Epithelial cell of prostate (primary cell): Measurements from ENCODE around the gene SLC6A12.

Experiments used
- DNase-seq: peaks from one replicate; pipeline ENCODE4 v3.0.0-alpha.2; 2011; ENCODE audit warnings: low read depth, low spot score
- H3K27ac ChIP-seq: fragments of 450-650 bp; 2 replicates; pipeline ENCODE4 v1.5.1; 2017; ENCODE audit warnings: mild to moderate bottlenecking

Gene SLC6A12

GRCh38 chr12:214003-214741 is at the start of gene SLC6A12:
Gene SLC6A12 (minus strand): TSS chr12:214157. CDS start chr12:209986, 4,171 bp downstream.
- no peak within 1 kb of the TSS for H3K27ac ChIP-seq
- DNase-seq = no peak

GRCh38 chr12:263574-263973 is 49.6 kb upstream of the SLC6A12 start:
- DNase-seq = no peak

GRCh38 chr12:262817-263216 is 48.9 kb upstream of the SLC6A12 start, which contains the start of gene SLC6A13:
Gene SLC6A13 (minus strand): TSS chr12:262836. CDS start chr12:260052, 2,784 bp downstream.
- no peak within 1 kb of the TSS for H3K27ac ChIP-seq
- DNase-seq = no peak

More at GRCh38 chr12:263574-263973, 49.6 kb upstream of the SLC6A12 start:
- H3K27ac ChIP-seq = no peak overlapping the region

- no peak for DNase-seq
- no peak overlapping the region for H3K27ac ChIP-seq
Observed at GRCh38 chr12:262113-262512, 48.2 kb upstream of the SLC6A12 start.

GRCh38 chr12:257521-258321 is 43.8 kb upstream of the SLC6A12 start:
- DNase-seq = no peak
- no peak overlapping the region for H3K27ac ChIP-seq

GRCh38 chr12:256958-257357 is 43.0 kb upstream of the SLC6A12 start:
- no peak overlapping the region for H3K27ac ChIP-seq
- no peak for DNase-seq

DNA sequence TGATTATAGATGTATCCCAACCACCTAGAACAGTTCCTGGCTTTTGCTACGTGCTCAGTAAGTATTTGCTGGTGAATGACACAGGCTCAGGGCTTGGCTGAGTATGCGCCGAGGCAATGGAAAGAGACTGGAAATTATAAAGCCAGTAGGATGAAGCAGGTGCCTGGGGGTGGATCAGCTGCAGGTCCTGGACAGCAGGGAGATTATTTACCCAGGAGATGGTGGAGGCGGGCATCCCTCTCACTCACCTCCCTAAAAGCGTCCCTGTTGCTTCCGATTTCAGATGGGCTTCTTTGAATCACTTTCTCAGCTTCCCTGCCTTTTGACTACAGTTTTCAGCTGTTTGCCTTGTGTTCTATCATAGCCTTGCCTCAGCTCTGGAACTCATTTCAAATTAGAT is 42.3 kb upstream of the SLC6A12 start:
- no peak for DNase-seq
- H3K27ac ChIP-seq = no peak overlapping the region

GRCh38 chr12:254912-255311 is 41.0 kb upstream of the SLC6A12 start:
- H3K27ac ChIP-seq = no peak overlapping the region
- DNase-seq = no peak

DNA sequence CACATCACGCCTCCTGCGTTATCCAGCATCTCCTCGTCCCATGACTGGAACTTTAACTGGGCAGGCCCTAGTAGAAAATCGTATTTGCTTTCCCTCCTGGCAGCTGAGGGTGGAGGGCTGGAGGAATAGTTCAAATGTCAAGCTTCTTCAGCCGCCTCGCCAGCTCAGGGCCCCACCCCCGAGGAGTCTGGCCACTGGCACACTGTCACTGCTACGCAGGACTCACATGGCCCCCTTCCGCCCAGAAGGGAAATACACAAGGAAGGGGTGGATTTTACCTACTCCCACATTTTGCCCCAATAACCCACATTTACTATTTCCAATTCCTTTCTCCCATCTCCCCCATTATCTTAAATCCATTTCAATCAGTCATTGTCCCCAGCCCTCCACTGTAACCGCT is 40.1 kb upstream of the SLC6A12 start:
- H3K27ac ChIP-seq = no peak overlapping the region
- no peak for DNase-seq

DNA sequence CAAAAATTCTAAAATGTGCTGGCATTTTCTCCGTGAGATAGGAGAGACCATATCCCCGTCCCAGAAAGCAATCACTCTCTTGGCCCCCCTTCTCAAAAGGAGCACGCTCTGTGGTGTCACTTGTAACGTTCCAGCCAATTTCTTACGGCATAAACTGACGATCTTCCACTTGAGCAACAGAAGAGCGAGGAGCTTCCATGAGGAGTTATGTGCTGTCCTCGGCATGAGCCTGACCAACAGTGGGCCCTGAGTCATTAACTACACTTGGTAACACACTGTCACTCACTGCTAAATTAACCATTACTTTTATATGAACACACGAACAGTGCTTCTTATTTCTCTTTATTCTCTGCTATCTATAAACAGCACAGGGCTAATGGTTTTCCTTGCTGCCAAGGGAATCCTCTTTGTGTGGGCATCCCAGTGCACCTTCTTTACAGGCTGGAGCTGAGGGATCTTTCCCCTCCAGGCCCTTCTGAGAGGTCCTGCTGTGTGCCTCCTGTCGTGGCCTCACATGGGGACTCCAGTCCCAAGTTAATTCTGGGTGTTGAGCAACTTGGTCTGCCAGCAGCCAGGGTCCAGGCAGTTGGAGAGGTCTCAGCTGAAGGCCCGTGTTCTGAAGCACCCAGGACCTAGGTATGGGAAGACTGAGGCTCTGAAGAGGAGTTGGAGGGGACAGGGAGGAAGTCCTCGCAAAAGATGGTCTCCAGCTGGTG is 39.3 kb upstream of the SLC6A12 start:
- H3K27ac ChIP-seq = no peak overlapping the region

DNA sequence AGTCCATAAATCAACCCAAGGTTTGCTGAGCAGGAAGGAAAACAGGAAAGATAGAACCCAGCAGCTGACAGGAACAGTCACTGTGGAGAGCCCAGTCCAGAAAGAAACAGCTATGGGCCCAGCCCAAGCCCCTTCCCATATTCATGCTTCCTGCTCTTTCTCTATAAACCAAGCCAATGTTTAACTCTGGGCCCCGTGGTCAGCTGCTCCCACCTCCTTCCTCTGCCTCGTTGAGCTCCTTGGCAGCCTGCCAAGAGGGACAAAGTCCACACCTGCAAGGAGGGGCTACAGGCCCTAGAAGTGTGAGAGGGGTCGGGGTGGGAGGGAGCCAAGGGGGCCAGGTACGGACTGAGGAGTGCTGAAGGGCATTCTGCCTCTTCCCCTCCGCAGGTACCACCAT is 38.7 kb upstream of the SLC6A12 start:
- H3K27ac ChIP-seq = no peak overlapping the region
- no peak for DNase-seq

More for the DNA sequence above, 39.3 kb upstream of the SLC6A12 start:
- DNase-seq = no peak

DNA sequence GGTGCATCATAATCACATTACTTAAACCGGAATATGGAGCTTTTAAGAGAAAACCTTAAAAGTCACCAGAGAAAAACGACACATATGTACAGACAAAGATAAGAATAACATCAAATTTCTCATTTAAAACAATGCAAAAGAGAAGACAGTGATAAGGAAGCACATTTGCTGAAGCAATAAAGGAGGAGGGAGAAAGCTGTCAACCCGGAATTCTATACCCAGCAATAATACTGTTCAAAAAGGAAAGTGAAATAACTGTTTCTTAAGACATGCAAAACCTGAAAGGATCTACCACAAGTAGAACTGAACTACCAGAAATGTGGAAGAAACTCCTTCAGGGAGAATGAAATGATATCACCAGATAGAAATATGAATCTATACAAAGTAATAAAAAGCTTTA is 33.3 kb upstream of the SLC6A12 start:
- no peak for DNase-seq

GRCh38 chr12:243381-243780 is 29.4 kb upstream of the SLC6A12 start:
- no peak for DNase-seq
- H3K27ac ChIP-seq = no peak overlapping the region

More for the DNA sequence above, 33.3 kb upstream of the SLC6A12 start:
- H3K27ac ChIP-seq = no peak overlapping the region

GRCh38 chr12:242496-242895 is 28.5 kb upstream of the SLC6A12 start:
- no peak overlapping the region for H3K27ac ChIP-seq
- no peak for DNase-seq

- H3K27ac ChIP-seq = no peak overlapping the region
- no peak for DNase-seq
Observed at GRCh38 chr12:241266-241665, 27.3 kb upstream of the SLC6A12 start.

DNA sequence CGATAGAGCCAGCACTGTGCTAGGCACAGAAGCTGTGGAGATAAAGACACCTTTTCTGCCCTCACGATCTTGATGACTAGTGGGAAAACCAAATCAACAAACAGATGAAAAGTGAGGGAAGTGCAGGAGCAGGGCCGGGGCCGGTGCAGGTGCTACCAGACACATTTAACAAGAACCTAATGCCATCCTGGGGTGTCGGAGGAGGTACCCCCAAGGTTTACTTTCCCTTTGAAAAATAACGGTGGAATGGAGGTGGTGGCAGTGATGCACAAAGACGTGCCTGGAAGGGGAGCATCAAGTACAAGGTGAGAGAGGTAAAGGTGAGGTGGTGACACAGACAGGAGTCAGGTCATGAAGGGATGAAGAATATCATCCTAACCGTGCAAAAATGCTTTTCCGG is 26.6 kb upstream of the SLC6A12 start:
- no peak overlapping the region for H3K27ac ChIP-seq
- no peak for DNase-seq

DNA sequence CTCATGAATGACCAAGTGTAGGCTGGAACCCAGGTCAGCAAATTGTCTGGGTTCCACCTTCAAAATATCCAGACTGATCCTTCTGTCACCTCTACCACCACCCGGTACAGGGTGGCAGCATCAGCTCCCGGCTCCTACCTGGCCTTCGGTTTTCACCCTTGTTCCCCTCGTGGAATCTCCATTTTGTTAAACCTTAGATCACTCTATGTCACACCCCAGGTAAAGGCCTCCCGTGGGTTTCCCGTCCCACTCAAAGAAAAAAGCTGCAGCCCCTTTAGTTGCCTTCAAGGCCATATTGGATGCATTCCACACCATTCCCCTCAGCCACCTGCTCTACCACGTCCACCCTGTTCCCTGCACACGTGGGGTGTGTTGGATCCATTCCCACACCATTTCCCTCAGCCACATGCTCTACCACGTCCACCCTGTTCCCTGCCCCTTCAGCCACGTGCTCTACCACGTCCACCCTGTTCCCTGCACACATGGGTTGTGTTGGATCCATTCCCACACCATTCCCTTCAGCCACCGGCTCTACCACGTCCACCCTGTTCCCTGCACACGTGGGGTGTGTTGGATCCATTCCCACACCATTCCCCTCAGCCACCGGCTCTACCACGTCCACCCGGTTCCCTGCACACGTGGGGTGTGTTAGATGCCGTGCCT is 24.9 kb upstream of the SLC6A12 start:
- no peak overlapping the region for H3K27ac ChIP-seq
- DNase-seq = no peak

DNA sequence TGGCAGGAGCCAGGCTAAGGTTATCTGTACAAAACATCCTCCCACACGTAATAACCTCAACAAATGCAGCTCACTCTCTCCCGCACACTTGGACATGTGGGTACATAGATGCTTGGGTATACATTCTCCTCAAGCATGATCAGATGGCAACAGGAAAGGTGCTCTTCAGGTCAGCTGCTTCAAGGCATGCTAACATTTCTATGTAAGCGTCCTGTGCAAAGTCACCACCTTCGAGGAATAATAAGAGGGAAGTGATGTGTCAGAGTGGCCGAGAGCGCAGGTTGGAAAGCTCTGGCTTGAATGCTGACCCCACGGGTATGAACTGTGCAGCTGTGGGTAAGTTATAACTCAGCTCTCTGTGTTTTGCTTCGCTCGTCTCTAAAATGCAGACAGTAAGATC is 24.2 kb upstream of the SLC6A12 start:
- no peak overlapping the region for H3K27ac ChIP-seq
- no peak for DNase-seq

- H3K27ac ChIP-seq = no peak overlapping the region
- no peak for DNase-seq
Observed at GRCh38 chr12:237026-237815, 23.3 kb upstream of the SLC6A12 start.

DNA sequence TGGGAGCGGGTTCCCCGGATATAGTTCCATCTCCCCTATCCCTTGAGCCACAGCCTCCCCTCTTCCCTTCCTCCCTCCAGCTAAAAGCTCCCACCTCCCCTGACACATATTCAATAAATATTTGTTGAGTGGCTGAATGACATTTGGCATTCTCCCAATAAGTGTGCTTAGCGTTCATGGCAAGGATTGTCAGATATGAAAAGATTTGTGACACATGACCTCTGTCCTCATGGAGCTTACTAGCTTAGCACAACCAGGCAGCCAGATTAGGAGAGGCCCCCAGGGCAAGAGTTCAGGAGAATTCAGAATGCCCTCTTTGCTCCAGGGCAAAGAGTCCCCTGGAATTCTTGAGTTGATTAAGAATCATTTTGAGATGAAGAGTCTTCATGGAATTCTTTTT is 22.5 kb upstream of the SLC6A12 start:
- no peak for DNase-seq

More for the DNA sequence above, 22.5 kb upstream of the SLC6A12 start:
- no peak overlapping the region for H3K27ac ChIP-seq
